GM21515 (cell line): ENCODE data around the gene BRD3.

Experiments
- ATAC-seq: cut with Tn5 transposase; IDR thresholded peaks from one replicate; pipeline ENCODE4 v1.9.1; 2021; ENCODE audit not compliant: unreplicated experiment

The BRD3 gene

GRCh38 chr9:133981589-133981957 lies 86.3 kb downstream of the BRD3 start:
- no peak for ATAC-seq

GRCh38 chr9:133980864-133981588 lies 86.8 kb downstream of the BRD3 start:
- ATAC-seq: no peak
